Thoracic aorta (tissue), 2 donors: ENCODE measurements around the gene HCRTR2. TPM values are rescaled to one million over a fixed set of nuclear protein-coding genes. Genes with fewer than 3 reads are reported as not detected.

Experiments
- ATAC-seq: fragments of 150-250 bp; one replicate; pipeline ENCODE4 v1.8.0; 2017; ENCODE audit warnings: low read depth; ENCODE audit not compliant: insufficient number of reproducible peaks, low FRiP score
- DNase-seq: peaks from one replicate; pipeline ENCODE4 v3.0.0-alpha.2; 2020; ENCODE audit warnings: low spot score
- H3K27ac ChIP-seq, 2 donors: fragments of 200-600 bp; sonication (generic); 1 replicate in 1 of 2; 2 replicates in 1 of 2; pipeline ENCODE4 v1.5.1; 2016; ENCODE audit warnings: mild to moderate bottlenecking in 2 of 2, moderate library complexity in 2 of 2
- H3K27me3 ChIP-seq: fragments of 200-600 bp; sonication (generic); replicated peaks from 2 replicates; pipeline ENCODE4 v1.6.0; 2016; ENCODE audit warnings: mild to moderate bottlenecking; ENCODE audit not compliant: insufficient read depth
- H3K36me3 ChIP-seq: fragments of 200-600 bp; sonication (generic); one replicate; pipeline ENCODE4 v1.5.1; 2016
- H3K4me1 ChIP-seq, 2 donors: fragments of 200-600 bp; sonication (generic); 1 replicate in 1 of 2; 2 replicates in 1 of 2; pipeline versions ENCODE4 v1.5.1 to v1.6.0; 2016; ENCODE audit warnings: low read depth in 2 of 2, mild to moderate bottlenecking in 1 of 2; ENCODE audit not compliant: control insufficient read depth in 1 of 2
- H3K4me3 ChIP-seq: fragments of 200-600 bp; sonication (generic); 2 replicates; pipeline ENCODE4 v1.5.1; 2016; ENCODE audit warnings: mild to moderate bottlenecking
- H3K9me3 ChIP-seq: fragments of 200-600 bp; sonication (generic); 2 replicates; pipeline ENCODE4 v1.5.1; 2016
- total RNA-seq, 2 donors: library from RNA; depleted of rRNA; stranded (reverse); fragments of >200 nt; gene quantifications; one replicate each; pipeline versions ENCODE4 v1.1.0 to v1.2.3, GENCODE V29; 2016
- TF ChIP-seq, protein P1 (sequence below): fragments of 200-600 bp; sonication (generic); IDR thresholded peaks from one replicate; pipeline ENCODE4 v1.5.1; 2019; ENCODE audit warnings: antibody characterized with exemption

HCRTR2 gene
- total RNA-seq, 2 donors from 2014 or later, result not detected

GRCh38 chr6:55175078-55176049 lies 1.0 kb downstream of the HCRTR2 start:
- Histone ChIP-seq H3K27ac (no peak overlapping the region), H3K4me3 (no peak overlapping the region), H3K36me3 (no peaks in the 10 kb centered on the region), H3K27me3 (no peaks in the 10 kb centered on the region), H3K9me3 (no peaks in the 10 kb centered on the region), H3K4me1 (peaks cover 0 to 4% of the 10 kb centered on the region in 2 donors)
- ATAC-seq (no peak), DNase-seq (no peak)
- TF ChIP-seq, protein P1, sequence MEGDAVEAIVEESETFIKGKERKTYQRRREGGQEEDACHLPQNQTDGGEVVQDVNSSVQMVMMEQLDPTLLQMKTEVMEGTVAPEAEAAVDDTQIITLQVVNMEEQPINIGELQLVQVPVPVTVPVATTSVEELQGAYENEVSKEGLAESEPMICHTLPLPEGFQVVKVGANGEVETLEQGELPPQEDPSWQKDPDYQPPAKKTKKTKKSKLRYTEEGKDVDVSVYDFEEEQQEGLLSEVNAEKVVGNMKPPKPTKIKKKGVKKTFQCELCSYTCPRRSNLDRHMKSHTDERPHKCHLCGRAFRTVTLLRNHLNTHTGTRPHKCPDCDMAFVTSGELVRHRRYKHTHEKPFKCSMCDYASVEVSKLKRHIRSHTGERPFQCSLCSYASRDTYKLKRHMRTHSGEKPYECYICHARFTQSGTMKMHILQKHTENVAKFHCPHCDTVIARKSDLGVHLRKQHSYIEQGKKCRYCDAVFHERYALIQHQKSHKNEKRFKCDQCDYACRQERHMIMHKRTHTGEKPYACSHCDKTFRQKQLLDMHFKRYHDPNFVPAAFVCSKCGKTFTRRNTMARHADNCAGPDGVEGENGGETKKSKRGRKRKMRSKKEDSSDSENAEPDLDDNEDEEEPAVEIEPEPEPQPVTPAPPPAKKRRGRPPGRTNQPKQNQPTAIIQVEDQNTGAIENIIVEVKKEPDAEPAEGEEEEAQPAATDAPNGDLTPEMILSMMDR, result no peak

GRCh38 chr6:55176958-55177357 lies 2.6 kb downstream of the HCRTR2 start:
- H3K27ac ChIP-seq, result no peak overlapping the region
- no peaks in the 10 kb centered on the region for H3K9me3 ChIP-seq
- no peak overlapping the region for H3K4me3 ChIP-seq
- DNase-seq, result no peak
- no peaks in the 10 kb centered on the region for H3K36me3 ChIP-seq
- no peaks in the 10 kb centered on the region for H3K27me3 ChIP-seq
- TF ChIP-seq, protein P1, result no peak
- ATAC-seq, result no peak
- H3K4me1 ChIP-seq, result peaks cover 0 to 4% of the 10 kb centered on the region in 2 donors

DNA sequence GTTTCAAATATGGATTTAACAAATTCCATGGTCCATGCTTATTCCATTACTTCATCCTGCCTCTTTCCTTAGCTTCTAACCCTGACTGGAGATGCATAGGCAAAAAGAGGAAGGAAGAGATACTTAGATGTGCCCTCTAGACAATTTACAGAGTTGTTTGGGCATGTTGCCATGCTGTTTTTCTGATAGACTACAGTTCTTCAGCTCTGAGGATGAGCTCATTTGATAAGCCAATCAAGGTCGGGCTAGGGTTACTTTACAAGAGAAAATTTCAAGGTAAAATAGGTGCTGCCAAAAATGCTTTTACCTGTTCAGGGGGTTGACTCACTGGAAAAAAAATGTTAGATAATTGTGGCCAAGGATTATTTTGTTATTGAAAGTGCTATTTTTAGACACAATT lies 5.9 kb downstream of the HCRTR2 start:
- DNase-seq (no peak), ATAC-seq (no peak)
- H3K27me3 ChIP-seq, result no peaks in the 10 kb centered on the region
- no peaks in the 10 kb centered on the region for H3K4me1 ChIP-seq
- H3K9me3 ChIP-seq, result no peaks in the 10 kb centered on the region
- no peaks in the 10 kb centered on the region for H3K36me3 ChIP-seq
- H3K4me3 ChIP-seq, result no peak overlapping the region
- TF ChIP-seq, protein P1, result no peak
- no peak overlapping the region for H3K27ac ChIP-seq

DNA sequence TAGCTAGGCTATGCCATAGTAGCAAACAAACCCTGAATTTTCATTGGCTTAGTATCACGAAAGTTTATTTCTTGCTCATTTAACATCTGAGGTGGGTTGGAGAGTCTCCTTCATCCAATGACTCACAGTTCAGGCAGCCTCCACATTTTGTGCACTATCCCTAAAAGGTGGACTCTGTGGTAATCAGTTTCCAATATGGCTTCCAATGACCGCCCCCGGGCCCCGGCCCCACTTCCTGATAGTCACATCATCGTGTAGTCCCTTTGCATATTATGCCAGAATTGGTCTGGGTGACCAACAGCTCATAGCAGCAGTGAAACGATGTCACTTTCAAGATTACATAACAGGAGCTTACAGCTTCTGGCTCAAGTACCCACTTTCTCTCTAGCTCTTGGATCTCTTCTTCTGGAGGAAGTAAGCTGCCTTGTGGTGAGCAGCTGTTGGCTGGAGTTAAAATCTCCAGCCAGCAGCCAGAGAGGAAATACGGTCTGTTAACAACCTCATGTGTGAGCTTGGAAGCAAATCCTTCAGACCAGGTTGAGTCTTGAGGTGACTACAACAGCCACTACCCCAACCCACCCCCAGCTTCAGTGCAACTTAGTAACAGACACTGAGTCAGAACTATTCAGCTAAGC lies 7.8 kb downstream of the HCRTR2 start:
- TF ChIP-seq, protein P1, result no peak
- H3K9me3 ChIP-seq, result no peaks in the 10 kb centered on the region
- H3K4me3 ChIP-seq, result no peak overlapping the region
- H3K4me1 ChIP-seq, result no peaks in the 10 kb centered on the region
- DNase-seq (no peak), ATAC-seq (no peak)
- no peak overlapping the region for H3K27ac ChIP-seq
- no peaks in the 10 kb centered on the region for H3K27me3 ChIP-seq
- no peaks in the 10 kb centered on the region for H3K36me3 ChIP-seq

GRCh38 chr6:55184782-55185530 lies 10.6 kb downstream of the HCRTR2 start:
- no peaks in the 10 kb centered on the region for H3K27me3 ChIP-seq
- H3K4me3 ChIP-seq, result no peak overlapping the region
- DNase-seq (no peak), ATAC-seq (no peak)
- H3K27ac ChIP-seq, result no peak overlapping the region
- TF ChIP-seq, protein P1, result no peak
- H3K9me3 ChIP-seq, result no peaks in the 10 kb centered on the region
- no peaks in the 10 kb centered on the region for H3K4me1 ChIP-seq
- H3K36me3 ChIP-seq, result no peaks in the 10 kb centered on the region
